Hindlimb muscle (tissue), 1 donor: ENCODE data around the gene DTX3L. TPM values are rescaled to one million over a fixed set of nuclear protein-coding genes. Genes with fewer than 3 reads are reported as not detected.

Experiments used
- DNase-seq: peaks from one replicate; pipeline ENCODE4 v3.0.0-alpha.2; 2013
- polyA plus RNA-seq: library from polyadenylated mRNA; unstranded; fragments of 120-200 nt; gene quantifications from one replicate; pipeline ENCODE4 v1.2.1, GENCODE V29; 2013; ENCODE audit not compliant: insufficient read length

DTX3L gene
- 8.6 TPM for polyA plus RNA-seq

DNA sequence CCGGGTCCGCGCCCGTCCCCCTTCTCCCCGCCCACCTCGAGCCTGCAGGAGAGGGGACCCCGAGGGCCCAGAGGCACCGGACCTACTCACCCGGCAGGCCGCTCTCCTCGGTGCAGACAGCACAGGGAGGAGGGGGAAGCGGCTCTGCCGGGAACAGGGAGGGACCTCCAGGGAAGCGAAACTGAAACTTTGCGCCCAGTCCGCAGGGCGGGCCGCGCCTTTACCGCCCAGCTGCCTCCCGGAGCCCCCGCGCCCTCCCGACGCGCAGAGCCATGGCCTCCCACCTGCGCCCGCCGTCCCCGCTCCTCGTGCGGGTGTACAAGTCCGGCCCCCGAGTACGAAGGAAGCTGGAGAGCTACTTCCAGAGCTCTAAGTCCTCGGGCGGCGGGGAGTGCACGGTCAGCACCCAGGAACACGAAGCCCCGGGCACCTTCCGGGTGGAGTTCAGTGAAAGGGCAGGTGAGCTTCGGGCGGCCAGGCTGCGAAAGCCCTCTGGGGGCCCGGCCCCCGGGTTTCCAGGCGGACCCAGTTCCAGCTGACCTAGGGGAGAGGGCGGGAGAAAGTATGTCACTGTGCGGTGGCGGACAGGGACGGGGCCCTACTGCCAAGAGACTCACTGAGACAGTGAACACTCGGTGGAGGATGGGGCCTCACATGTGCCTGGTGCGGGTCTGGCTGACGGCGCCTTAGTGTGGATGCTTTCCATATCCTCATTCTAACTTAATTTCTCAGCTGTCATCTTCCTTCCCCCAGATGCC lies at the start of gene DTX3L, which contains the start of gene PARP9:
Gene DTX3L (plus strand): TSS at position 184 of the 758 bp plus-strand sequence. CDS start 89 bp downstream, at position 273.
Gene PARP9 (minus strand): TSS at position 146 of the 758 bp plus-strand sequence. CDS start 4,680 bp downstream, outside the sequence.
- DNase-seq = peak; percentile 83

DNA sequence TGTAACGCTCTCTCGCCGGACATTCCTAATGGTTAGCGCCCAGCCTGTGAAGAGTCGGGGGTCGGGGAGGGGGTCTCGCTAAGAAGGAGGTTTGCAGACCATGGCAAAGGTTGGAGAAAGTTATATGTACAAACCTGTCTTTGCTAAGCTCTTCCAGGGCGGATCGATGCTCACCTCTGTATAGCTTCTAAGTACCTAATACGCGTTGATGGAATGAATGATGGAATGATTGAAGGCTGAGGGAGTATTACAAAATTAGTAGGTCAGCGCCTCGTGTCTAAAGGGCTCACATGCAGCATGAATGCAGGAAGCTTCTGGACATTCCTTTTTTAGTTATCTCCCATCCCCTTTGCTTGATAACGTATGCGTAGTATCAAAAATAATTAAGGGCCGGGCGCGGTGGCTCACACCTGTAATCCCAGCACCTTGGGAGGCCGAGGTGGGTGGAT lies 49.1 kb upstream of the DTX3L start:
- DNase-seq = no peak

GRCh38 chr3:122515870-122516269 lies 48.3 kb upstream of the DTX3L start:
- DNase-seq = no peak

GRCh38 chr3:122516846-122517360 lies 47.2 kb upstream of the DTX3L start:
- DNase-seq = no peak

DNA sequence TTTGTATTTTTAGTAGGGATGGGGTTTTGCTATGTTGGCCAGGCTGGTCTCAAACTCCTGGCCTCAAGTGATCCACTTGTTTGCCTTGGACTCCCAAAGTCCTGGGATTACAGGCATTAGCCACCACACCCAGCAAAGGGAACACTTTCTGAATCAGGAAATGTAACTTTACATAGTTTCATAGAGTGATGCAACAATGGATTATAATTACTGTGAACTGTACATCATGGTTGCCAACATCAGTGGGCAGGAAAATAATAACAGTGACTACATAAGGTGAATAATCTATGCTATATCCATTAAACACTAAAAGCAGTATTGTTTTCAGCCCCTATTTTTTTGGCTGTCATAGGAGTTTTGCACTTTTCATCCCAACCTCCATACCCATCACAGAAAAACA lies 44.4 kb upstream of the DTX3L start:
- no peak for DNase-seq

DNA sequence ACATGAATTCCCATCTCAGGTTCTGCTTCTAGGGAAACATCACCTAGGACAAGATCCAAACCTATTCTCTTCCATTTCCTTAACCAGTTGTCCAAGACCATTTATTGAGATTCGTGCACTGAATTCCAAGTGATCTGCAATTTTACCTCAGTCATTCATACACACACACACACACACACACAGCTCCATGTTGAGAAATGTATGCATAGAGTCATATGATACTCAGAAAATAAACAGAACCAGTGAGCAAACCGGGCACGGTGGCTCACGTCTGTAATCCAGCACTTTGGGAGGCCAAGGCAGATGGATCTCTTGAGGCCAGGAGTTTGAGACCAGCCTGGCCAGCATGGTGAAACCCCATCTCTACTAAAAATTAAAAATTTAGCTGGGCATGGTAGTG lies 43.3 kb upstream of the DTX3L start:
- DNase-seq = no peak

DNA sequence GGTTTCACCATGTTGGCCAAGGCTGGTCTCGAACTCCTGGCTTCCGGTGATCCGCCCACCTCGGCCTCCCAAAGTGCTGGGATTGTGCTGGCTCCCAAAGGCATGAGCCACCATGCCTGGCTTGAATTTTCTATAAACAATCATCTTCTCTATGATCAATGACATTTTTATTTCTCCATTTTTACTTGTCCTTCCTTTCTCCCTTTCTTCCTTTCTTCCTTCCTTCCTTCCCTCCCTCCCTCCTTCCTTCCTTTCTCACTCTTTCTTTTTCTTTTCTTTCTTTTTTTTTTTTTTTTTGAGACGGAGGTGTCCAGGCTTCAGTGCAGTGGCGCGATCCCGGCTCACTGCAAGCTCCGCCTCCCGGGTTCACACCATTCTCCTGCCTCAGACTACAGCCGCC lies 40.8 kb upstream of the DTX3L start:
- DNase-seq = no peak

DNA sequence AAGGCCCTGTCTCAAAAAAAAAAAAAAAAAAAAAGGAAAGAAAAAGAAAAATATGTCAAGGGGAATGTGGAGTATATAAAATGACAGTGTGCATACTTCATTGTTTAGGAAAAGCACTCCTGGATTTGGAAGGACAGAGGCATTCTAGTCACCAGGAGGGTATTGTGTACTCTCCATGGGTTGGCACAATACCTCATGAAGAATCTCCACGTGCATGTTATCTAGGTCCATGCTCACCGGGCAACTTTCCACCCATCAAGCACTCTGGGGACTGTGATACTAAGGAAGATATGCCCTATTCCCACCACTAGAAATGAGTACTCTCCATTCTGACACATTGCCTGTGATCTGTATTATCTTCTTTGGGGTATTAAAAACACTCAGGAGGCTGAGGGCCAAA lies 34.0 kb upstream of the DTX3L start:
- no peak for DNase-seq

DNA sequence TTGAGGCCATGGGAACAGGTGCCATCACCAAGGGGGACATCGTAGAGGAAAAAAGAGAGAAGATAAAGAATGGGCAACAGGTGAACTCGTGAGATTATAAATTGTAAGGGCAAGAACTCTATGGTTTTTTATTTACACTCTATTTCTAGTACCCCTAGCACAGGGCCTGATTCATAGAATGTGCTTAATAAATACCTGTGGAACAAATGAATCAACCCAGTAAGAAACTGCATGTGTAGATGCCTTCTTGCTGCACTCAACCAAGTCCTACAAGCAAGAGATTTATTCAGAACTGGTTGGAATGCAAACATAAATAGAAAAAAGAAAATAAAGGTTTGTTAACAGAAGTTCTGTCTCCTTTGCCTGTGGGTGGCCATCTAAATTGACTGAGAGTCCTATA lies 30.7 kb upstream of the DTX3L start:
- no peak for DNase-seq

DNA sequence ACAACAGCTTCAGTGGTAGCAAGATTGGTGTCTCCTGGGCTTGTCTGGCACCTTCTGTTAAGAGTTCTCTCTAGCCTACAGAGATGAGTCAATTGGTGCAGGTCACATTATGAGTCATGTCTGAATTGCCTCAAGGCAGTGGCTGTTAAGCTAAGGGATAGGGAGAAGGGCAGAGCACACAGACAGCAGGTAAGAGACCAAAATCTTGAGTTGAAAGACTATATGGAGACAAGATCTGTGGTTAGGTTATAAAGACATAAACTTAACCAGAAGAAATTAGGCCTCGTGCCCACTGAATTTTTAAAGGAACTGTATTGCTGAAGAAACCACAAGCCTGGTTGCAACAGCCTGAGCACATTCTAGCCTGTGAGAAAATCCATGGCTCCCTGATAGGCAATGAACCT lies 30.2 kb upstream of the DTX3L start:
- DNase-seq = no peak

- no peak for DNase-seq
Measured at GRCh38 chr3:122535964-122536631, 28.0 kb upstream of the DTX3L start.

- no peak for DNase-seq
Measured at GRCh38 chr3:122536632-122537001, 27.5 kb upstream of the DTX3L start.

DNA sequence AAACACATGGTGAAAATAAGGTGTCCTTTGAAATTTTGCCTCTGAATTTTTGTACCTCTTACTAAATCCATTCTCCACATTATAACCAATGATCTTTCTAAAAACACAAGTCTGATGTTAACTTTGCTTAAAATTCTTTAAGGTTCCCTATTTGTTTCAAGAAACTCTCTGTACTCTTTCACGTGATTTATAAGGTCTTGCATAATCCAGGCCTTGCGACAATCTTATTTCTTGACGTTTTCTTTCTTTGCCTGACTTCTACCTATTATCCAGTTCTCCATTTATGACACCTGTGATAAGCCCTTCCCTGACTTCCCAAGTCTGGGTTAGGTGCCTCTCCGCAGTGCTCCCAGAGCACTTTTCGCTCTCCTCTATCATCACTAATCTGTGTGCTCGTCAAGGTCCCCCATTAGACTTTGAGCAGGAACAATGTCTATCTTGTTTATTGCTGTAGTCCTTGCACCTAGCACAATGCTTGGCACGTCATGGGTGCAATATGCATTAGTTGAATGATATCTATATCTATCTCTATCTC lies 25.1 kb upstream of the DTX3L start:
- no peak for DNase-seq

DNA sequence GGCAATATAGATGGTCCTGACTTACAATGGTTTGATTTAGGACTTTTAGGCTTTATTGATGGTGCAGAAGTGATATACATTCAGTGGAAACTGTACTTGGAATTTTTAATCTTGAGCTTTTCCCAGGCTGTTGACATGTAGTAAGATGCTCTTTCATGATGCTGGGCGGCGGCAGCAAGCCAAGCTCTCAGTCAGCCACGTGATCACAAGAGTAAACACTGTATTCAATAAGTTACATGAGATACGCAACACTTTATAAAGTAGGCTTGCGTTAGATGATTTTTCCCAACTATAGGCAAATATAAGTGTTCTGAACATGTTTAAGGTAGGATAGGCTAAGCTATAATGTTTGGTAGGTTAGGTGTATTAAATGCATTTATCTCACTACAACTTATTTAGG lies 18.0 kb upstream of the DTX3L start:
- DNase-seq = no peak

DNA sequence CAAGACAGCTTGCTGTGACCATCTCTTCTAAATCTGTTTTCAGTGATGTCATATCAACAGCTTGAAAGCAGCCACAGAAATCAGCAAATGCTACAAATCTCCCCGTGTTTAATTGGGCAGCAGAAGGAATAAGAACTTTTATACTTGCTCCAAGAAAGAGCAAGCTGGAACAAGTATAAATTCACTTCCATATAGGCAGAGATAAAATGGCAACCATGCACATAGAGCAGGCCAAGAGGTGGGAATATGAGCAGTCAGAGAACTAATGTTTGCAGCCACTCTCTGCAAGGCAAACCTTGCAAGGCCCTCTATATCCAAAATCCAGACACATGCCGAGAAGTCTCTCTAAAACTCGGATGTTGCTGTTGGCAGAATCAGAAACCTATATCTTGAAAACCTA lies 16.1 kb upstream of the DTX3L start:
- no peak for DNase-seq

GRCh38 chr3:122548619-122549018 lies 15.5 kb upstream of the DTX3L start:
- no peak for DNase-seq

- DNase-seq = no peak
Measured at GRCh38 chr3:122553171-122553570, 11.0 kb upstream of the DTX3L start.

GRCh38 chr3:122555275-122556071 lies 8.7 kb upstream of the DTX3L start:
- no peak for DNase-seq

DNA sequence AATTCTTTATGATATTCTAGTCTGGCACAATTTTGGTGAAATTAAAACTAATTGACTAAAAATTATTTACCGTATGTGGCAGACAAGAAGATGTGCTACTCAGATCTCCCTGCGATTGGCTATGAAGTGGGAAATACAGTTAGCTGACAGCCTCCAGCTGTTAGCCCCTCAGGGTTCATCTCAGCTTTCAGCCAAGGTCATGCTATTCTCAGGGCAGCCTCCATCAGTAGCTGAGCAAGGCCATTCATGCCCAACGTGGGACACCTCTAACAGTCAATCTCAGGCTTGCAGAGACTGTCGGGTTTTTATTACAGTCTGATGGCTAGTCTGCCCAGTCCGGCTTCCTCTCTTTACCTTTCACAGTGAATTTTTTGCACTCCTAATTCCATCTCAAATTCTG lies 6.8 kb upstream of the DTX3L start:
- DNase-seq = no peak

GRCh38 chr3:122558605-122559004 lies 5.5 kb upstream of the DTX3L start:
- no peak for DNase-seq

GRCh38 chr3:122559906-122560305 lies 4.2 kb upstream of the DTX3L start:
- no peak for DNase-seq

DNA sequence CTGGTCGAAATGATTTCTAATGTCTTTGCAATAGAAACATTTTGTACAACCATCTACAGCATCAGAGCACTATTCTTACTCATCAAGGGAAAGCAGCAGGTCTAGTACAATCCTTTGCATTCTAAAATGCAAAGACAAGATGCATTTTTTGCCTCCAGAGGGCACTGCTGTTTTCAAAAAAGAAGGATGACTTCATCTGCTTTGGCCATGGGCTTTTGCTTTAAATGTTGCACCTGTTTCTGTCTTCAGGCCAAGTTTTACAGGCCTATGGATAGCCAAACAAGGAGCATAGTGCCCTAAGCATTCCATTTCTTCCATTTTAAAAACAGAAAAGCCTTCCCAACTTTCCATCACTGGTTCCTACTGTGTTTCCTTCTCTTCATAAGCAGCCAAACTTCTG lies 3.5 kb upstream of the DTX3L start:
- peak; percentile 33 for DNase-seq
